K562 (cell line): Measurements from ENCODE around the gene ZDHHC1. TPM values are rescaled to one million over a fixed set of nuclear protein-coding genes. Genes with fewer than 3 reads are reported as not detected.

Experiments
- BACH1 ChIP-seq: fragments of 200-800 bp; sonication (Bioruptor generic); IDR thresholded peaks from 2 replicates; pipeline ENCODE4 v1.6.1; 2016; ENCODE audit warnings: missing genetic modification characterization, missing compliant biosample characterization
- CTCF ChIP-seq, 3 experiments: IDR thresholded peaks in 2 of 3; conservative IDR thresholded peaks in 1 of 3; 2 replicates each; pipeline ENCODE4 v1.5.1; 2011 to 2012; ENCODE audit warnings: low read length in 3 of 3, mild to moderate bottlenecking in 3 of 3, control low read depth in 2 of 3, improper control_type of control experiment in 1 of 3, inconsistent platforms in 1 of 3, low read depth in 1 of 3, mixed read lengths in 1 of 3, moderate library complexity in 1 of 3; ENCODE audit not compliant: insufficient read depth in 2 of 3
- E2F6 ChIP-seq, 2 experiments: IDR thresholded peaks; 2 replicates each; pipeline ENCODE4 v1.6.1; 2011; ENCODE audit warnings: borderline replicate concordance in 1 of 2, control low read depth in 1 of 2, low read depth in 1 of 2, low read length in 1 of 2, mild to moderate bottlenecking in 1 of 2, mixed read lengths in 1 of 2, moderate library complexity in 1 of 2; ENCODE audit not compliant: insufficient read depth in 1 of 2, insufficient read length in 1 of 2, poor library complexity in 1 of 2, severe bottlenecking in 1 of 2; ENCODE audit errors: extremely low read depth in 1 of 2
- MTA3 ChIP-seq: fragments of 450-650 bp; formaldehyde crosslinking; IDR thresholded peaks from 2 replicates; pipeline ENCODE4 v1.6.1; 2017; ENCODE audit warnings: mild to moderate bottlenecking, borderline replicate concordance
- NONO ChIP-seq, 2 experiments: fragments of 200-400 bp in 1 of 2; fragments of 450-650 bp in 1 of 2; formaldehyde crosslinking in 1 of 2; IDR thresholded peaks; 2 replicates each; pipeline ENCODE4 v1.6.1; 2017; ENCODE audit warnings: low read depth in 2 of 2, mild to moderate bottlenecking in 2 of 2, moderate library complexity in 2 of 2, low read length in 1 of 2
- NR4A1 ChIP-seq, 2 experiments: fragments of 250-450 bp in 1 of 2; fragments of 450-650 bp in 1 of 2; sonication (Bioruptor Pico) in 1 of 2; IDR thresholded peaks; 2 replicates each; pipeline versions ENCODE4 v1.4.0 to v1.6.1; 2016 to 2020; ENCODE audit warnings: mild to moderate bottlenecking in 2 of 2, missing compliant biosample characterization in 1 of 2, missing genetic modification characterization in 1 of 2, moderate library complexity in 1 of 2
- PHF8 ChIP-seq: fragments of 200-600 bp; sonication (generic); IDR thresholded peaks from 2 replicates; pipeline ENCODE4 v1.6.1; 2012; ENCODE audit warnings: mixed run types, mild to moderate bottlenecking, inconsistent platforms, low read length, moderate library complexity, borderline replicate concordance
- PREB ChIP-seq: sonication (generic); formaldehyde crosslinking; IDR thresholded peaks from 2 replicates; pipeline ENCODE4 v1.8.1; 2023; ENCODE audit warnings: mild to moderate bottlenecking, missing genetic modification reagents
- RAD21 ChIP-seq, 2 experiments: fragments of 250-450 bp in 1 of 2; fragments of 450-650 bp in 1 of 2; sonication (Bioruptor Pico) in 1 of 2; formaldehyde crosslinking in 1 of 2; IDR thresholded peaks in 1 of 2; conservative IDR thresholded peaks in 1 of 2; 2 replicates each; pipeline versions ENCODE4 v1.4.0 to v1.8.0; 2020 to 2022; ENCODE audit warnings: mild to moderate bottlenecking in 2 of 2, moderate library complexity in 1 of 2
- TBP ChIP-seq: optimal IDR thresholded peaks from 2 replicates; pipeline ENCODE3; 2011; ENCODE audit warnings: low read depth, low read length, improper control_type of control experiment
- UBTF ChIP-seq, 2 experiments: IDR thresholded peaks; 2 replicates each; pipeline ENCODE4 v1.6.1; 2012; ENCODE audit warnings: improper control_type of control experiment in 2 of 2, low read depth in 2 of 2, low read length in 2 of 2, borderline replicate concordance in 1 of 2
- ZBTB7A ChIP-seq: IDR thresholded peaks from 2 replicates; pipeline ENCODE4 v1.6.1; 2011; ENCODE audit warnings: low read depth, mild to moderate bottlenecking, low read length, moderate library complexity, borderline replicate concordance; ENCODE audit not compliant: control insufficient read depth
- ZFX ChIP-seq: sonication (generic); formaldehyde crosslinking; IDR thresholded peaks from 2 replicates; pipeline ENCODE4 v1.8.0; 2022; ENCODE audit warnings: mild to moderate bottlenecking, missing genetic modification reagents, moderate library complexity
- ZNF740 ChIP-seq, 3 experiments: fragments of 200-800 bp in 1 of 3; sonication (Bioruptor generic) in 1 of 3; sonication (generic) in 1 of 3; formaldehyde crosslinking in 1 of 3; IDR thresholded peaks; 2 replicates each; pipeline versions ENCODE4 v1.6.1 to v1.8.0; 2016 to 2022; ENCODE audit warnings: mild to moderate bottlenecking in 2 of 3, missing compliant biosample characterization in 2 of 3, missing genetic modification characterization in 2 of 3, missing genetic modification reagents in 1 of 3
- polyA plus RNA-seq, 8 experiments: library from polyadenylated mRNA; depleted of rRNA in 4 of 8; stranded (reverse) in 5 of 8; unstranded in 3 of 8; fragments of >200 nt; fragmentation: Nextera tagmentation in 2 of 8; fragmentation: Illumina TruSeq in 1 of 8; extraction: Ambion mirVana in 2 of 8; extraction: Trizol in 1 of 8; gene quantifications; 2 replicates each; pipeline versions ENCODE4 v1.2.1 to v1.2.3, GENCODE V29; 2011 to 2014; ENCODE audit warnings: inconsistent platforms in 1 of 8, missing spikeins in 1 of 8
- total RNA-seq, 7 experiments: library from RNA; depleted of rRNA in 6 of 7; stranded (reverse); fragments of >200 nt in 6 of 7; fragmentation: Illumina TruSeq in 2 of 7; extraction: Trizol in 2 of 7; gene quantifications; 2 replicates each; pipeline versions ENCODE4 v1.2.1 to v1.2.3, GENCODE V29; 2011 to 2021; ENCODE audit warnings: low replicate concordance in 1 of 7

ZDHHC1 gene
- total and polyA plus RNA-seq, 9 of the 15 experiments (the other 6 are each of a cell fraction or from before 2014, with no cell fraction given), result 0.06 to 0.77 (median 0.25) TPM; not detected in 4

- TF ChIP-seq CTCF (IDR thresholded peaks at IDR 0.05 in 2 of 3, conservative IDR thresholded peaks at IDR 0.05 in 1 of 3; ENCODE audit: insufficient read depth in 2 of 3, low read depth in 1 of 3, low read length in 3 of 3) (peak in 1 of 3 experiments; percentile 22; a peak in 2 of 6 replicates), RAD21 (CRISPR knock-in tag; conservative IDR thresholded peaks at IDR 0.05 in 1 of 2, IDR thresholded peaks at IDR 0.05 in 1 of 2) (peak in 1 of 2 experiments; percentile 5; a peak in 1 of 4 replicates), UBTF (IDR thresholded peaks at IDR 0.05; ENCODE audit: borderline replicate concordance in 1 of 2, low read depth in 2 of 2, low read length in 2 of 2) (peak; percentile 45 to 70; a peak in 3 of 4 replicates), MTA3 (peak; percentile 51; the same call in 1 of the 2 replicates), TBP (peak; percentile 13), ZFX (CRISPR knock-in tag) (peak; percentile 23; the same call in 1 of the 2 replicates), BACH1 (no peak), PHF8 (peak; percentile 40; the same call in 1 of the 2 replicates), ZBTB7A (0 out of 2 replicates have a peak, but pooled peaks have one; percentile 41), PREB (CRISPR knock-in tag) (no peak), E2F6 (IDR thresholded peaks at IDR 0.05; ENCODE audit: borderline replicate concordance in 1 of 2, extremely low read depth in 1 of 2, insufficient read depth in 1 of 2, insufficient read length in 1 of 2, low read depth in 1 of 2, low read length in 1 of 2, poor library complexity in 1 of 2, severe bottlenecking in 1 of 2) (peak in 1 of 2 experiments; percentile 76), NONO (IDR thresholded peaks at IDR 0.05; ENCODE audit: low read depth in 2 of 2, low read length in 1 of 2) (0 out of 4 replicates have a peak, but pooled peaks of 1 of the 2 experiments have one; percentile 32), ZNF740 (CRISPR knock-in tag; IDR thresholded peaks at IDR 0.05) (no peak), ZNF740 (tag; IDR thresholded peaks at IDR 0.05) (0 out of 4 replicates have a peak, but pooled peaks of 1 of the 2 experiments have one; percentile 5), NR4A1 (CRISPR knock-in tag; IDR thresholded peaks at IDR 0.05) (no peak), NR4A1 (tag; IDR thresholded peaks at IDR 0.05) (no peak)
Measured at GRCh38 chr16:67430977-67431774, 14.9 kb upstream of the ZDHHC1 start, which contains the start of gene HSD11B2 (continued).
